ENCODE data around the gene PIK3C2G.

DNA sequence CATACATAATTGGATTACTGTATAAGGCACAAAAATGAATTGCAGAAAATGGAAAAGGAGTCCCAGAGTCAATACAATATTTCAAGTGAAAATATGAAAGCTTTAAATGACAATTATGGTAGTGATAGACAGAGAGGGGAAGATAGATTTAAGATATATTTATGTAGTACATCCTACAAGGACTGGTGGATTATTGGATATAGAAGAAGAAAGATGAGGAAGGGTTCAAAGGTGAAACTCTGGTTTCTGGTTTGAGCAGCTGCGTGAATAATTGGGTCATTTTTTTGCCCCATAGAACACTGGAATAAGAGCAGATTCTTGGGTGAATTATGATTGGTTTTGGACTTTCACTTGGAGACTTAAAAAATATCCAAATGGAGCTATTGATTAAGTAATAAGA is 19.4 kb downstream of the PIK3C2G start:
- no peak for TF ChIP-seq POLR2A (IDR thresholded peaks at IDR 0.05)
- no peak for TF ChIP-seq EP300 (IDR thresholded peaks at IDR 0.05)
- TF ChIP-seq, protein P1, sequence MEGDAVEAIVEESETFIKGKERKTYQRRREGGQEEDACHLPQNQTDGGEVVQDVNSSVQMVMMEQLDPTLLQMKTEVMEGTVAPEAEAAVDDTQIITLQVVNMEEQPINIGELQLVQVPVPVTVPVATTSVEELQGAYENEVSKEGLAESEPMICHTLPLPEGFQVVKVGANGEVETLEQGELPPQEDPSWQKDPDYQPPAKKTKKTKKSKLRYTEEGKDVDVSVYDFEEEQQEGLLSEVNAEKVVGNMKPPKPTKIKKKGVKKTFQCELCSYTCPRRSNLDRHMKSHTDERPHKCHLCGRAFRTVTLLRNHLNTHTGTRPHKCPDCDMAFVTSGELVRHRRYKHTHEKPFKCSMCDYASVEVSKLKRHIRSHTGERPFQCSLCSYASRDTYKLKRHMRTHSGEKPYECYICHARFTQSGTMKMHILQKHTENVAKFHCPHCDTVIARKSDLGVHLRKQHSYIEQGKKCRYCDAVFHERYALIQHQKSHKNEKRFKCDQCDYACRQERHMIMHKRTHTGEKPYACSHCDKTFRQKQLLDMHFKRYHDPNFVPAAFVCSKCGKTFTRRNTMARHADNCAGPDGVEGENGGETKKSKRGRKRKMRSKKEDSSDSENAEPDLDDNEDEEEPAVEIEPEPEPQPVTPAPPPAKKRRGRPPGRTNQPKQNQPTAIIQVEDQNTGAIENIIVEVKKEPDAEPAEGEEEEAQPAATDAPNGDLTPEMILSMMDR (IDR thresholded peaks at IDR 0.05) = no peak
- TF ChIP-seq POLR2AphosphoS5 (IDR thresholded peaks at IDR 0.05) = no peak

Data from stomach (tissue), 4 donors.